IgD-negative memory B cell (primary cell): ENCODE measurements around the gene GTF2I. TPM values are rescaled to one million over a fixed set of nuclear protein-coding genes. Genes with fewer than 3 reads are reported as not detected.
"Not testable (repeated sequence)": the region's sequence is repeated elsewhere in the genome, so short reads cannot be mapped to it uniquely, and the experiment has no call there.

Source experiments
- H3K27ac Mint-ChIP-seq, 3 donors: one replicate each; pipeline ENCODE4 v1.8.0; 2020 to 2022; ENCODE audit warnings: mild to moderate bottlenecking in 3 of 3, mixed read lengths in 3 of 3, moderate library complexity in 1 of 3
- H3K27me3 Mint-ChIP-seq: one replicate; pipeline ENCODE4 v1.8.0; 2021; ENCODE audit warnings: mixed read lengths
- H3K36me3 Mint-ChIP-seq: one replicate; pipeline ENCODE4 v1.8.0; 2020; ENCODE audit warnings: mild to moderate bottlenecking, mixed read lengths
- H3K4me1 Mint-ChIP-seq, 3 donors: one replicate each; pipeline ENCODE4 v1.8.0; 2020 to 2022; ENCODE audit warnings: mixed read lengths in 3 of 3, mild to moderate bottlenecking in 1 of 3
- H3K4me3 Mint-ChIP-seq, 4 donors: one replicate each; pipeline ENCODE4 v1.8.0; 2020 to 2022; ENCODE audit warnings: mild to moderate bottlenecking in 4 of 4, mixed read lengths in 4 of 4, moderate library complexity in 3 of 4
- H3K9me3 Mint-ChIP-seq, 3 donors: one replicate each; pipeline ENCODE4 v1.8.0; 2020 to 2021; ENCODE audit warnings: mixed read lengths in 3 of 3, mild to moderate bottlenecking in 1 of 3
- polyA plus RNA-seq: library from polyadenylated mRNA; unstranded; fragments of 300-500 nt; fragmentation: Illumina TruSeq; gene quantifications from one replicate; pipeline ENCODE4 v1.2.3, GENCODE V29; 2021

The GTF2I gene
- polyA plus RNA-seq, 1 donor from 2014 or later = 81.5 TPM

GRCh38 chr7:74667013-74667412 is 9.5 kb downstream of the GTF2I start:
- Mint-ChIP-seq H3K4me1 (peaks cover 37 to 44% (median 43%) of the 10 kb centered on the region in 3 donors), H3K27ac (peak overlapping the region; percentile 47 to 96 (median 79))

GRCh38 chr7:74667520-74667919 is 10.0 kb downstream of the GTF2I start:
- not testable (repeated sequence) for H3K36me3 Mint-ChIP-seq, H3K9me3 Mint-ChIP-seq, H3K27me3 Mint-ChIP-seq
- peak overlapping the region in 2 of 4 donors; percentile 48 to 70 for H3K4me3 Mint-ChIP-seq
- H3K27ac Mint-ChIP-seq = peak overlapping the region; percentile 71 to 96 (median 79)
- H3K4me1 Mint-ChIP-seq = peaks cover 35 to 43% (median 41%) of the 10 kb centered on the region in 3 donors

More at GRCh38 chr7:74667013-74667412, 9.5 kb downstream of the GTF2I start:
- not testable (repeated sequence) for H3K36me3 Mint-ChIP-seq, H3K9me3 Mint-ChIP-seq, H3K27me3 Mint-ChIP-seq
- H3K4me3 Mint-ChIP-seq = peak overlapping the region in 3 of 4 donors; percentile 48 to 70 (median 57)

GRCh38 chr7:74671602-74672001 is 14.1 kb downstream of the GTF2I start:
- peaks cover 12 to 27% (median 16%) of the 10 kb centered on the region in 3 donors for H3K4me1 Mint-ChIP-seq
- H3K9me3 Mint-ChIP-seq = no peaks in the 10 kb centered on the region
- H3K4me3 Mint-ChIP-seq = peak overlapping the region in 1 of 4 donors; percentile 58
- H3K27me3 Mint-ChIP-seq = no peaks in the 10 kb centered on the region
- H3K36me3 Mint-ChIP-seq = no peaks in the 10 kb centered on the region
- peak overlapping the region in 2 of 3 donors; percentile 9 to 12 for H3K27ac Mint-ChIP-seq

- no peaks in the 10 kb centered on the region for H3K36me3 Mint-ChIP-seq
- peaks cover 4 to 21% (median 11%) of the 10 kb centered on the region in 3 donors for H3K4me1 Mint-ChIP-seq
- H3K9me3 Mint-ChIP-seq = no peaks in the 10 kb centered on the region
- H3K27ac Mint-ChIP-seq = peak overlapping the region in 2 of 3 donors; percentile 35 to 73
- H3K4me3 Mint-ChIP-seq = no peak overlapping the region
- no peaks in the 10 kb centered on the region for H3K27me3 Mint-ChIP-seq
Measured at GRCh38 chr7:74672343-74672915, 14.9 kb downstream of the GTF2I start.

- H3K27ac Mint-ChIP-seq = peak overlapping the region in 1 of 3 donors; percentile 19
- no peaks in the 10 kb centered on the region for H3K27me3 Mint-ChIP-seq
Measured at GRCh38 chr7:74674166-74674565, 16.6 kb downstream of the GTF2I start.

GRCh38 chr7:74682829-74683228 is 25.3 kb downstream of the GTF2I start:
- H3K4me3 Mint-ChIP-seq = no peak overlapping the region
- H3K36me3 Mint-ChIP-seq = peaks cover 1% of the 10 kb centered on the region

More at GRCh38 chr7:74674166-74674565, 16.6 kb downstream of the GTF2I start:
- no peaks in the 10 kb centered on the region for H3K36me3 Mint-ChIP-seq
- H3K4me1 Mint-ChIP-seq = peaks cover 8 to 20% (median 9%) of the 10 kb centered on the region in 3 donors
- no peaks in the 10 kb centered on the region for H3K9me3 Mint-ChIP-seq
- H3K4me3 Mint-ChIP-seq = no peak overlapping the region

GRCh38 chr7:74683799-74684198 is 26.3 kb downstream of the GTF2I start:
- Mint-ChIP-seq H3K4me3 (peak overlapping the region in 1 of 4 donors; percentile 22), H3K4me1 (peaks cover 15 to 29% (median 21%) of the 10 kb centered on the region in 3 donors), H3K27ac (peak overlapping the region in 2 of 3 donors; percentile 14 to 83), H3K36me3 (peaks cover 1% of the 10 kb centered on the region), H3K9me3 (no peaks in the 10 kb centered on the region), H3K27me3 (no peaks in the 10 kb centered on the region)

More at GRCh38 chr7:74682829-74683228, 25.3 kb downstream of the GTF2I start:
- Mint-ChIP-seq H3K27ac (no peak overlapping the region), H3K9me3 (no peaks in the 10 kb centered on the region), H3K4me1 (peaks cover 13 to 30% (median 24%) of the 10 kb centered on the region in 3 donors), H3K27me3 (no peaks in the 10 kb centered on the region)

GRCh38 chr7:74684473-74684872 is 27.0 kb downstream of the GTF2I start:
- H3K9me3 Mint-ChIP-seq = no peaks in the 10 kb centered on the region
- peaks cover 15 to 29% (median 24%) of the 10 kb centered on the region in 3 donors for H3K4me1 Mint-ChIP-seq
- H3K4me3 Mint-ChIP-seq = no peak overlapping the region
- H3K36me3 Mint-ChIP-seq = peaks cover 1% of the 10 kb centered on the region
- H3K27ac Mint-ChIP-seq = peak overlapping the region in 1 of 3 donors; percentile 14
- H3K27me3 Mint-ChIP-seq = no peaks in the 10 kb centered on the region

GRCh38 chr7:74684921-74685320 is 27.4 kb downstream of the GTF2I start:
- H3K27me3 Mint-ChIP-seq = no peaks in the 10 kb centered on the region
- peaks cover 1% of the 10 kb centered on the region for H3K36me3 Mint-ChIP-seq
- peaks cover 15 to 29% (median 24%) of the 10 kb centered on the region in 3 donors for H3K4me1 Mint-ChIP-seq
- no peaks in the 10 kb centered on the region for H3K9me3 Mint-ChIP-seq
- H3K27ac Mint-ChIP-seq = no peak overlapping the region
- peak overlapping the region in 1 of 4 donors; percentile 27 for H3K4me3 Mint-ChIP-seq

- Mint-ChIP-seq H3K27me3 (no peaks in the 10 kb centered on the region), H3K4me1 (peaks cover 8 to 14% (median 13%) of the 10 kb centered on the region in 3 donors), H3K27ac (peak overlapping the region in 1 of 3 donors; percentile 65), H3K36me3 (peaks cover 1% of the 10 kb centered on the region), H3K9me3 (no peaks in the 10 kb centered on the region), H3K4me3 (no peak overlapping the region)
Measured at GRCh38 chr7:74690474-74690873, 33.0 kb downstream of the GTF2I start.

- not testable (repeated sequence) for H3K27me3 Mint-ChIP-seq, H3K4me3 Mint-ChIP-seq, H3K36me3 Mint-ChIP-seq, H3K27ac Mint-ChIP-seq, H3K4me1 Mint-ChIP-seq, H3K9me3 Mint-ChIP-seq
Measured at GRCh38 chr7:74704419-74704818, 46.9 kb downstream of the GTF2I start.

- no peaks in the 10 kb centered on the region for H3K9me3 Mint-ChIP-seq
- no peak overlapping the region for H3K4me3 Mint-ChIP-seq
- H3K4me1 Mint-ChIP-seq = peaks cover 0 to 3% (median 0%) of the 10 kb centered on the region in 3 donors
- no peaks in the 10 kb centered on the region for H3K27me3 Mint-ChIP-seq
- H3K36me3 Mint-ChIP-seq = peaks cover 11% of the 10 kb centered on the region
- no peak overlapping the region for H3K27ac Mint-ChIP-seq
Measured at GRCh38 chr7:74707238-74707637, 49.7 kb downstream of the GTF2I start.

GRCh38 chr7:74708569-74709275 is 51.2 kb downstream of the GTF2I start:
- Mint-ChIP-seq H3K9me3 (no peaks in the 10 kb centered on the region), H3K36me3 (peaks cover 17% of the 10 kb centered on the region), H3K4me1 (peaks cover 0 to 3% (median 0%) of the 10 kb centered on the region in 3 donors), H3K4me3 (no peak overlapping the region), H3K27me3 (no peaks in the 10 kb centered on the region), H3K27ac (peak overlapping the region in 1 of 3 donors; percentile 22)

GRCh38 chr7:74709880-74710671 is 52.6 kb downstream of the GTF2I start:
- Mint-ChIP-seq H3K4me1 (peaks cover 0 to 3% (median 0%) of the 10 kb centered on the region in 3 donors), H3K4me3 (no peak overlapping the region), H3K36me3 (peaks cover 18% of the 10 kb centered on the region), H3K27me3 (no peaks in the 10 kb centered on the region), H3K27ac (no peak overlapping the region), H3K9me3 (peaks cover 0 to 2% (median 0%) of the 10 kb centered on the region in 3 donors)

GRCh38 chr7:74713567-74713966 is 56.0 kb downstream of the GTF2I start:
- no peaks in the 10 kb centered on the region for H3K27me3 Mint-ChIP-seq
- peaks cover 16% of the 10 kb centered on the region for H3K36me3 Mint-ChIP-seq
- no peak overlapping the region for H3K27ac Mint-ChIP-seq
- H3K9me3 Mint-ChIP-seq = peaks cover 0 to 2% (median 0%) of the 10 kb centered on the region in 3 donors
- no peak overlapping the region for H3K4me3 Mint-ChIP-seq
- peaks cover 0 to 1% (median 0%) of the 10 kb centered on the region in 3 donors for H3K4me1 Mint-ChIP-seq
